ENCODE results near the gene CKMT2.

GRCh38 chr5:81247441-81247972, 14.4 kb downstream of the CKMT2 start:
- TF ChIP-seq CTCF (conservative IDR thresholded peaks at IDR 0.05; ENCODE audit: low read depth, low read length) = no peak
- no peak for TF ChIP-seq EZH2phosphoT487 (IDR thresholded peaks at IDR 0.05; ENCODE audit: borderline replicate concordance, low read length)
